ENCODE measurements around the gene SMAD6.
"Not testable (repeated sequence)": the region's sequence is repeated elsewhere in the genome, so short reads cannot be mapped to it uniquely, and the experiment has no call there.

The SMAD6 gene

GRCh38 chr15:66756295-66756694 is 54.3 kb downstream of the SMAD6 start:
- peaks cover 10% of the 10 kb centered on the region for H3K4me1 ChIP-seq (ENCODE audit: control insufficient read depth, low read length)
- no peak overlapping the region for H3K27ac ChIP-seq (ENCODE audit: low read depth, low read length)
- no peak overlapping the region for H3K4me3 ChIP-seq (ENCODE audit: low read length)
- peaks cover 2% of the 10 kb centered on the region; the same call in 1 of the 2 replicates for H3K27me3 ChIP-seq (ENCODE audit: control insufficient read depth, low read length)
- H3K9me2 ChIP-seq (replicated peaks; ENCODE audit: control insufficient read depth, low read length) = no peaks in the 10 kb centered on the region
- no peaks in the 10 kb centered on the region for H4K20me1 ChIP-seq (ENCODE audit: control insufficient read depth, insufficient read depth, low read depth, low read length)
- no peaks in the 10 kb centered on the region for H3F3A ChIP-seq (ENCODE audit: control insufficient read depth, insufficient read depth)
- H3K4me2 ChIP-seq (ENCODE audit: low read length) = no peak overlapping the region
- no peaks in the 10 kb centered on the region for H3K36me3 ChIP-seq (ENCODE audit: control insufficient read depth, low read length)
- H3K79me2 ChIP-seq (ENCODE audit: control insufficient read depth, low read length) = no peaks in the 10 kb centered on the region
- H3K9me3 ChIP-seq (ENCODE audit: control insufficient read depth, insufficient read depth, low read length) = peaks cover 11% of the 10 kb centered on the region
- TF ChIP-seq CTCF (IDR thresholded peaks at IDR 0.05; ENCODE audit: low read depth, low read length, poor library complexity, severe bottlenecking) (no peak), EZH2phosphoT487 (IDR thresholded peaks at IDR 0.05; ENCODE audit: borderline replicate concordance, low read length) (no peak)

- no peaks in the 10 kb centered on the region for H3K79me2 ChIP-seq (ENCODE audit: control insufficient read depth, low read length)
These were observed 55.0 kb downstream of the SMAD6 start for GRCh38 chr15:66757030-66757429.

GRCh38 chr15:66757521-66757920 is 55.5 kb downstream of the SMAD6 start:
- no peaks in the 10 kb centered on the region for H4K20me1 ChIP-seq (ENCODE audit: control insufficient read depth, insufficient read depth, low read depth, low read length)
- peaks cover 4% of the 10 kb centered on the region; the same call in 1 of the 2 replicates for H3K4me1 ChIP-seq (ENCODE audit: control insufficient read depth, low read length)
- peaks cover 11% of the 10 kb centered on the region for H3K9me3 ChIP-seq (ENCODE audit: control insufficient read depth, insufficient read depth, low read length)
- H3K36me3 ChIP-seq (ENCODE audit: control insufficient read depth, low read length) = no peaks in the 10 kb centered on the region
- H3K79me2 ChIP-seq (ENCODE audit: control insufficient read depth, low read length) = no peaks in the 10 kb centered on the region
- H3K4me3 ChIP-seq (ENCODE audit: low read length) = no peak overlapping the region
- no peaks in the 10 kb centered on the region for H3F3A ChIP-seq (ENCODE audit: control insufficient read depth, insufficient read depth)
- no peaks in the 10 kb centered on the region for H3K9me2 ChIP-seq (replicated peaks; ENCODE audit: control insufficient read depth, low read length)
- H3K4me2 ChIP-seq (ENCODE audit: low read length) = no peak overlapping the region
- H3K27ac ChIP-seq (ENCODE audit: low read depth, low read length) = no peak overlapping the region
- H3K27me3 ChIP-seq (ENCODE audit: control insufficient read depth, low read length) = peaks cover 9% of the 10 kb centered on the region; the same call in 1 of the 2 replicates
- TF ChIP-seq CTCF (IDR thresholded peaks at IDR 0.05; ENCODE audit: low read depth, low read length, poor library complexity, severe bottlenecking) = no peak
- no peak for TF ChIP-seq EZH2phosphoT487 (IDR thresholded peaks at IDR 0.05; ENCODE audit: borderline replicate concordance, low read length)

More at GRCh38 chr15:66757030-66757429, 55.0 kb downstream of the SMAD6 start:
- H3K4me3 ChIP-seq (ENCODE audit: low read length) = no peak overlapping the region
- H3K9me3 ChIP-seq (ENCODE audit: control insufficient read depth, insufficient read depth, low read length) = peaks cover 11% of the 10 kb centered on the region
- H3K4me2 ChIP-seq (ENCODE audit: low read length) = no peak overlapping the region
- no peaks in the 10 kb centered on the region for H3K9me2 ChIP-seq (replicated peaks; ENCODE audit: control insufficient read depth, low read length)
- H3K27ac ChIP-seq (ENCODE audit: low read depth, low read length) = no peak overlapping the region
- H3K36me3 ChIP-seq (ENCODE audit: control insufficient read depth, low read length) = no peaks in the 10 kb centered on the region
- H3K27me3 ChIP-seq (ENCODE audit: control insufficient read depth, low read length) = peaks cover 4% of the 10 kb centered on the region; the same call in 1 of the 2 replicates
- peaks cover 4% of the 10 kb centered on the region; the same call in 1 of the 2 replicates for H3K4me1 ChIP-seq (ENCODE audit: control insufficient read depth, low read length)
- no peaks in the 10 kb centered on the region for H4K20me1 ChIP-seq (ENCODE audit: control insufficient read depth, insufficient read depth, low read depth, low read length)
- H3F3A ChIP-seq (ENCODE audit: control insufficient read depth, insufficient read depth) = no peaks in the 10 kb centered on the region
- TF ChIP-seq CTCF (IDR thresholded peaks at IDR 0.05; ENCODE audit: low read depth, low read length, poor library complexity, severe bottlenecking) = no peak
- TF ChIP-seq EZH2phosphoT487 (IDR thresholded peaks at IDR 0.05; ENCODE audit: borderline replicate concordance, low read length) = no peak

GRCh38 chr15:66758217-66758616 is 56.2 kb downstream of the SMAD6 start:
- peaks cover 11% of the 10 kb centered on the region for H3K9me3 ChIP-seq (ENCODE audit: control insufficient read depth, insufficient read depth, low read length)
- not testable (repeated sequence) for H3K4me1 ChIP-seq (ENCODE audit: control insufficient read depth, low read length); H3K4me2 ChIP-seq (ENCODE audit: low read length); H3K36me3 ChIP-seq (ENCODE audit: control insufficient read depth, low read length); H3K79me2 ChIP-seq (ENCODE audit: control insufficient read depth, low read length); H3K27ac ChIP-seq (ENCODE audit: low read depth, low read length); H4K20me1 ChIP-seq (ENCODE audit: control insufficient read depth, insufficient read depth, low read depth, low read length); H3K9me2 ChIP-seq (replicated peaks; ENCODE audit: control insufficient read depth, low read length); H3F3A ChIP-seq (ENCODE audit: control insufficient read depth, insufficient read depth); H3K4me3 ChIP-seq (ENCODE audit: low read length)
- H3K27me3 ChIP-seq (ENCODE audit: control insufficient read depth, low read length) = peaks cover 16% of the 10 kb centered on the region

All from DOHH2 (cell line).